Astrocyte (in vitro differentiated cells and primary cell): ENCODE measurements around the gene ZFP36L2.

ENCODE experiments used
- EZH2 ChIP-seq: IDR thresholded peaks from 2 replicates; pipeline ENCODE4 v1.6.1; 2012; ENCODE audit warnings: mild to moderate bottlenecking, low read length, inconsistent platforms; ENCODE audit not compliant: insufficient read depth
- TF ChIP-seq, protein P1 (sequence below): IDR thresholded peaks from 2 replicates; pipeline ENCODE4 v1.5.1; 2011; ENCODE audit warnings: low read depth, mild to moderate bottlenecking, inconsistent platforms, low read length, moderate library complexity; ENCODE audit not compliant: insufficient read depth

DNA sequence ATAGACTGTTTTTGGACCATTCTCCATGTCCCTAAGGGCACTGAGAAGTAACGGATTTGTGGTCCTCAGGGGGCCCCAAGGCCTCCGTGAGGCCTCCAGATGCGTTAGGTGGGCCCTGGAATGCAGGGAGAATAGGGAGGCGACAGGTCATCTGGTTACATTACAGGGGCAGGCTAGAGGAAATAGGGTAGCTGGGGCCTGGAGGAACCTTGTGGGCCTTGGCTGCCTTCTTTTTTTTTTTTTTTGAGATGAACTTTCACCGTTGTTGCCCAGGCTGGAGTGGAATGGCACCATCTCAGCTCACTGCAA is 28.9 kb downstream of the ZFP36L2 start:
- TF ChIP-seq, protein P1, sequence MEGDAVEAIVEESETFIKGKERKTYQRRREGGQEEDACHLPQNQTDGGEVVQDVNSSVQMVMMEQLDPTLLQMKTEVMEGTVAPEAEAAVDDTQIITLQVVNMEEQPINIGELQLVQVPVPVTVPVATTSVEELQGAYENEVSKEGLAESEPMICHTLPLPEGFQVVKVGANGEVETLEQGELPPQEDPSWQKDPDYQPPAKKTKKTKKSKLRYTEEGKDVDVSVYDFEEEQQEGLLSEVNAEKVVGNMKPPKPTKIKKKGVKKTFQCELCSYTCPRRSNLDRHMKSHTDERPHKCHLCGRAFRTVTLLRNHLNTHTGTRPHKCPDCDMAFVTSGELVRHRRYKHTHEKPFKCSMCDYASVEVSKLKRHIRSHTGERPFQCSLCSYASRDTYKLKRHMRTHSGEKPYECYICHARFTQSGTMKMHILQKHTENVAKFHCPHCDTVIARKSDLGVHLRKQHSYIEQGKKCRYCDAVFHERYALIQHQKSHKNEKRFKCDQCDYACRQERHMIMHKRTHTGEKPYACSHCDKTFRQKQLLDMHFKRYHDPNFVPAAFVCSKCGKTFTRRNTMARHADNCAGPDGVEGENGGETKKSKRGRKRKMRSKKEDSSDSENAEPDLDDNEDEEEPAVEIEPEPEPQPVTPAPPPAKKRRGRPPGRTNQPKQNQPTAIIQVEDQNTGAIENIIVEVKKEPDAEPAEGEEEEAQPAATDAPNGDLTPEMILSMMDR: no peak
- TF ChIP-seq EZH2: no peak
